ENCODE data around the gene TRERF1.

Gene TRERF1

DNA sequence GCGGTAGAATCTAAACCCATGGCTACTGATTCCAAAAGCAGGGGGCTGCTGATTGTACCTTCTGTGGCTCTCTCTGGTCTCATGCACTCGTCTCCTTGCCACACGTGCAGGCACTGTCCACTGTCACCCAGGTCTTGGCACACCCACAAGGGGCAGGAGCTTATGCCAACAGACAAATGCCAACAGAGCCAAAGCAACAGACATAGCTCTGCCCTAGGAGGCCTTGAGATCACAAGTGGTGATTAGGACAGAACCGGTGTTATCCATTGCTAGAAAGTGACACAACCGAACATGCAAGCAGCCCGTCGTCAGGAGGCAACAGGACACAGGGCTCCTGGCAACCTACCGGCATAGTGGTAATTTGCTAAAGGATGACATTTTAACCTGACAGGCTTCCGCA lies 197.2 kb downstream of the TRERF1 start:
- H4K20me1 ChIP-seq (ENCODE audit: insufficient read depth, low read length): no peaks in the 10 kb centered on the region
- DNase-seq: no peak
- H2AFZ ChIP-seq (ENCODE audit: low read length): no peak overlapping the region
- H3K79me2 ChIP-seq (ENCODE audit: low read length): no peaks in the 10 kb centered on the region
- H3K27ac ChIP-seq (ENCODE audit: low read length): no peak overlapping the region
- H3K27me3 ChIP-seq (replicated peaks; ENCODE audit: insufficient read depth, low read length): no peaks in the 10 kb centered on the region
- H3K9me3 ChIP-seq (replicated peaks; ENCODE audit: insufficient read depth, low read length): no peaks in the 10 kb centered on the region
- no peaks in the 10 kb centered on the region for H3K4me1 ChIP-seq (ENCODE audit: low read length)
- H3F3A ChIP-seq (ENCODE audit: insufficient read depth, low read length): no peaks in the 10 kb centered on the region
- H3K9ac ChIP-seq (ENCODE audit: low read length): no peak overlapping the region
- no peaks in the 10 kb centered on the region for H3K36me3 ChIP-seq (replicated peaks; ENCODE audit: insufficient read depth, low read length)
- TF ChIP-seq CTCF (IDR thresholded peaks at IDR 0.05; ENCODE audit: low read length): no peak
- TF ChIP-seq EZH2phosphoT487 (IDR thresholded peaks at IDR 0.05; ENCODE audit: low read length): no peak
- no peak for TF ChIP-seq EZH2 (optimal IDR thresholded peaks at IDR 0.05; ENCODE audit: low read depth, low read length)
- no peak overlapping the region for H3K4me2 ChIP-seq (ENCODE audit: low read depth, low read length)
- H3K9me2 ChIP-seq (replicated peaks; ENCODE audit: insufficient read depth, low read length): no peaks in the 10 kb centered on the region
- H3K4me3 ChIP-seq (ENCODE audit: low read length): no peak overlapping the region

- Histone ChIP-seq H3K36me3 (replicated peaks; ENCODE audit: insufficient read depth, low read length) (no peaks in the 10 kb centered on the region), H3K27me3 (replicated peaks; ENCODE audit: insufficient read depth, low read length) (no peaks in the 10 kb centered on the region), H3K27ac (ENCODE audit: low read length) (no peak overlapping the region), H3K9me2 (replicated peaks; ENCODE audit: insufficient read depth, low read length) (no peaks in the 10 kb centered on the region), H2AFZ (ENCODE audit: low read length) (no peak overlapping the region), H3K4me1 (ENCODE audit: low read length) (no peaks in the 10 kb centered on the region), H3K4me3 (ENCODE audit: low read length) (no peak overlapping the region), H3K79me2 (ENCODE audit: low read length) (no peaks in the 10 kb centered on the region), H3K9me3 (replicated peaks; ENCODE audit: insufficient read depth, low read length) (no peaks in the 10 kb centered on the region), H3K4me2 (ENCODE audit: low read depth, low read length) (no peak overlapping the region), H3F3A (ENCODE audit: insufficient read depth, low read length) (no peaks in the 10 kb centered on the region), H4K20me1 (ENCODE audit: insufficient read depth, low read length) (no peaks in the 10 kb centered on the region), H3K9ac (ENCODE audit: low read length) (no peak overlapping the region)
- DNase-seq: no peak
- TF ChIP-seq EZH2 (optimal IDR thresholded peaks at IDR 0.05; ENCODE audit: low read depth, low read length) (no peak), CTCF (IDR thresholded peaks at IDR 0.05; ENCODE audit: low read length) (no peak), EZH2phosphoT487 (IDR thresholded peaks at IDR 0.05; ENCODE audit: low read length) (no peak)
Observed at GRCh38 chr6:42251911-42252637, 199.7 kb downstream of the TRERF1 start.

DNA sequence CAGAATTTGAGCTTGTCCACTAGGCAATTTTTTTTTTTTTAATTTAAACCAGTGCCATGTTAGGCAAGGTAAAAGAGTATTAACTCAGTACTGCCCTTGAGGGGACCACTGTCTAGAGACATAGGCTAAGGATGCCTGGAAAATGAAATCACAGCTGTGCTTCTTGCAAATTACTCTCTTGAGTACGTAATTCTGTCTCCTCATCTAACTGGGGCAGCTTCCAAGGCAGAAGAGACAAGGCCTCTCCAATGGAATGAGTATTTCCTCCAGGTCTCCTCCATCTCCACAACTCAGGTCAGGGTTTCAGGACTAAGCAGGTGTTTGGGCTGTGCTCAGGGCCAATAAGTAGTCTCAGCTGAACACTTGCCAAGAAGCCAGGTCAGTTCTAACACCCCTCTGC lies 200.2 kb downstream of the TRERF1 start:
- TF ChIP-seq CTCF (IDR thresholded peaks at IDR 0.05; ENCODE audit: low read length) (no peak), EZH2phosphoT487 (IDR thresholded peaks at IDR 0.05; ENCODE audit: low read length) (no peak), EZH2 (optimal IDR thresholded peaks at IDR 0.05; ENCODE audit: low read depth, low read length) (no peak)
- Histone ChIP-seq H3K79me2 (ENCODE audit: low read length) (no peaks in the 10 kb centered on the region), H3K9me3 (replicated peaks; ENCODE audit: insufficient read depth, low read length) (no peaks in the 10 kb centered on the region), H3K27me3 (replicated peaks; ENCODE audit: insufficient read depth, low read length) (no peaks in the 10 kb centered on the region), H3K4me1 (ENCODE audit: low read length) (no peaks in the 10 kb centered on the region), H4K20me1 (ENCODE audit: insufficient read depth, low read length) (no peaks in the 10 kb centered on the region), H3F3A (ENCODE audit: insufficient read depth, low read length) (no peaks in the 10 kb centered on the region), H3K9ac (ENCODE audit: low read length) (no peak overlapping the region), H3K9me2 (replicated peaks; ENCODE audit: insufficient read depth, low read length) (no peaks in the 10 kb centered on the region), H2AFZ (ENCODE audit: low read length) (no peak overlapping the region), H3K4me2 (ENCODE audit: low read depth, low read length) (no peak overlapping the region), H3K4me3 (ENCODE audit: low read length) (no peak overlapping the region), H3K36me3 (replicated peaks; ENCODE audit: insufficient read depth, low read length) (no peaks in the 10 kb centered on the region), H3K27ac (ENCODE audit: low read length) (no peak overlapping the region)
- DNase-seq: no peak

Data from MM.1S (cell line).